HEK293T (cell line): Measurements from ENCODE around the gene HS6ST2.

Experiments used
- ARNT ChIP-seq: fragments of 450-650 bp; IDR thresholded peaks from 2 replicates; pipeline ENCODE4 v1.6.1; 2017; ENCODE audit warnings: mild to moderate bottlenecking
- FOXA1 ChIP-seq: fragments of 450-650 bp; IDR thresholded peaks from 2 replicates; pipeline ENCODE4 v1.6.1; 2016; ENCODE audit warnings: mild to moderate bottlenecking
- L3MBTL2 ChIP-seq: fragments of 450-650 bp; conservative IDR thresholded peaks from 2 replicates; pipeline ENCODE4 v1.6.1; 2016; ENCODE audit warnings: mild to moderate bottlenecking
- NFRKB ChIP-seq: fragments of 450-650 bp; IDR thresholded peaks from 2 replicates; pipeline ENCODE4 v1.6.1; 2016; ENCODE audit warnings: mild to moderate bottlenecking, moderate library complexity
- TARDBP ChIP-seq: fragments of 450-650 bp; IDR thresholded peaks from 2 replicates; pipeline ENCODE4 v1.6.1; 2016

GRCh38 chrX:132916349-132916748 is 42.1 kb downstream of the HS6ST2 start:
- no peak for TF ChIP-seq NFRKB
- TF ChIP-seq TARDBP, result no peak
- no peak for TF ChIP-seq ARNT
- no peak for TF ChIP-seq L3MBTL2
- no peak for TF ChIP-seq FOXA1
